ENCODE data around the gene SETDB2.
"Not testable (repeated sequence)": the region's sequence is repeated elsewhere in the genome, so short reads cannot be mapped to it uniquely, and the experiment has no call there.

SETDB2 gene

GRCh38 chr13:49476529-49476928 is 32.5 kb downstream of the SETDB2 start:
- no peak for DNase-seq

DNA sequence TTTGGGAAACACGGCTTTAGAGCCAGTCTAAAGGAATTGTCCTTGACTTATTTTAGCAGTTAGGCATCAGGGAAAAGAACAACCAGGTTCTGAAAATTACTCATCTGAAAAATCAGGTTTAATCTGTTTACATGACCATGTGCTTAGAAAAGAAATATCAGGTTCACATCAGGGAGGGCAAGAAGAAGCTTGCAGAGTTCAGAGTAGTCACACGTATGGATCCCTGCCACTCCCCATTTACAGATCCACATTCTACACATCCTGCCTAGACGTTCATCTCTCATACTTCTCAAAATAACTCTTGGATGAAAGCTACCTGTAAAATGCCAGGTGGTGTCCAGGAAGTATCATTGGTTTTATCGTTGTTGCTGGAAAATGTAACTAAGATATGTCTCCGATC is 37.7 kb downstream of the SETDB2 start:
- no peak for DNase-seq

DNA sequence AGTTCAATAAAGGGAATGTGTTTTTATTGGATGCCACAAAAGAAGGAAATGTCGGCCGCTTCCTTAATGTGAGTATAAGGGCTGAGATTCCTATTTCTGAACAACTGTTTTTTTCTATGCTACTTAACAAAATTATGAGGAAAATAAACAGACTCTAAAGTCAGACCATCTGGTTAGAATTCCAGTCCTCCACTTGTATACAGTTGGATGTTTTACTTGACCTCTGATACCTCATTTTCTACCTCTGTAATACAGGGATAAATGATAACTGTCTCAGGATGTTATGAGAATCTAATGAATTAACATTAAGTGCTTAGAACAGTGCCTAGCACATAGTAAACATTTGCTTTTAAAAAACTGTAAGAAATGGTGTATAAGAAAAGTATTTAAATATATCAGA is 44.5 kb downstream of the SETDB2 start:
- no peak for DNase-seq

DNA sequence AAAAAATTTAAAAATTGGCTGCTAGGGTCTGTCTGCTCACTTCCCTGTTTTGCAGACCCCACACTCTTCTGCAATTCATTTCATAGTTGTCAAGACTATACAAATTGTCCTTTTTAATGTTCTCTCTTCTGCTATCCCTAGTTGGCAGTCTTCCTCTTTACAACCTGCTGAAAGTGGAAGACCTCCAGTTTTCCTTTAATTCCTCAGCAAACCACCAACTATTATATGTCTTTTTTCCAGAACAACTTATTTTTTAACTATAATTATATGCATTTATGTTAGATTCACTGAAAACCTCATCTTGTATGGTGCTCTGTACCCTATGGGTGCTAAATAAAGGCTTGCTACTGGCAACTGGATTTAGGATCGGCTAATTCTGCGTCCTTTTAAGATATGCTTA is 50.6 kb downstream of the SETDB2 start:
- DNase-seq: no peak

GRCh38 chr13:49495783-49496762 is 52.0 kb downstream of the SETDB2 start, which contains the start of gene PHF11:
Gene PHF11 (plus strand): TSS chr13:49495953. CDS start chr13:49496002, 49 bp downstream.
- DNase-seq: peak; percentile 54

DNA sequence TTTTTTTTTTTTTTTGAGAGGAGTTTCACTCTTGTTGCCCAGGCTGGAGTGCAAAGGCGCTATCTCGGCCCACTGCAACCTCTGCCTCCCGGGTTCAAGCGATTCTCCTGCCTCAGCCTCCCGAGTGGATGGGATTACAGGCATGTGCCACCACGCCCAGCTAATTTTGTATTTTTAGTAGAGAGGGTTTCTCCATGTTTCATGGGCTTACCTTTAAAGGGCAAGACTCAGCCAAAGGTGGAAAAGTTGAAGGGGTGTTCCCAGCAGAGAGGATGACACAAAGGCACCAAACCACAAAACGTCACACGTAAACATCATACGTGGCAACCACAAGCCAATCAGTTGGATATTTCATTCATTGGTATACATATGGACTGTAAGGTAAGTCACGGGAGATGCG is 52.8 kb downstream of the SETDB2 start:
- DNase-seq: not testable (repeated sequence)

GRCh38 chr13:49497272-49497671 is 53.2 kb downstream of the SETDB2 start:
- no peak for DNase-seq

- no peak for DNase-seq
These were observed 54.1 kb downstream of the SETDB2 start for GRCh38 chr13:49498206-49498605.

GRCh38 chr13:49499889-49500660 is 56.0 kb downstream of the SETDB2 start:
- DNase-seq: no peak

- DNase-seq: no peak
These were observed 58.9 kb downstream of the SETDB2 start for GRCh38 chr13:49502954-49503353.

- DNase-seq: no peak
These were observed 59.9 kb downstream of the SETDB2 start for GRCh38 chr13:49503951-49504350.

- DNase-seq: no peak
These were observed 68.5 kb downstream of the SETDB2 start for GRCh38 chr13:49512578-49512977.

GRCh38 chr13:49516467-49516866 is 72.4 kb downstream of the SETDB2 start:
- no peak for DNase-seq

DNA sequence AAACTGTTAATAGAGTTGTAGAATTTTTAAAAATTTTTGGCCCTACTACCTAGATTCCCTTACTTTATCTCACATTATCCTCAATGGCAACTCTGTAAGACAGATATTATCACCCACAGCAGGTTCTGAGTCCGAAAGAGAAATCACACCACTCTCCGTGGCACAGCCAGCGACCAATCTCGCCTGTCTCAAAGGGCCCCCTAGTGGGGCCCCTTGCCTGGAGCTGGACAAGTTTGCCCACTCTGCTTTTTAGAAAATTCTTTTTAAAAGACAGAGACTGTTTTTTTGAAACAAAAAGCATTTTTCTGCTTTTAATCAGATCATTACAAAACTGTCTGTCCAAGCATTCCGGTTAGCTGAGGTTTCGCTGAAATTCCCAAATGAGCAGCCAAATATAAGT is 73.4 kb downstream of the SETDB2 start:
- DNase-seq: no peak

- no peak for DNase-seq
These were observed 77.2 kb downstream of the SETDB2 start for GRCh38 chr13:49521224-49521623.

GRCh38 chr13:49524740-49525501 is 80.8 kb downstream of the SETDB2 start:
- DNase-seq: no peak

GRCh38 chr13:49527123-49527522 is 83.0 kb downstream of the SETDB2 start:
- no peak for DNase-seq

DNA sequence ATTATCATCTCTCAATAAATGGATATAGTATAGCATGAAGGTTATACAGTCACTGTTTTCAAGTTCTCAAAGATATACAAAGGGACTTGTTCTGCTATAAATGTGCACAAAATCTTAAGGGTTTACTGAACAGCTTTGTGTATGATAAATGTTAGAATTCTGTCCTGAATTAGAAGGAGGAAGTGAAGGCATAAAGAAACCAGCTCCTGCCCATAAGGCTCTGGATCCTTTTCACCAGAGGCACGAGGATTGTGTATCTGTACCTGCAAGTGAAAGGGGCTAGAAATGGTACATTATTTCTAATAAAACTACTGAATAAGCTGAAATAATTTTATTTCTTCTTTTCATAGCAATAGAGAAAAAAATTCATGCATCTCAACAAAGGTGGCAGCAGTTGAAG is 84.1 kb downstream of the SETDB2 start:
- no peak for DNase-seq

DNA sequence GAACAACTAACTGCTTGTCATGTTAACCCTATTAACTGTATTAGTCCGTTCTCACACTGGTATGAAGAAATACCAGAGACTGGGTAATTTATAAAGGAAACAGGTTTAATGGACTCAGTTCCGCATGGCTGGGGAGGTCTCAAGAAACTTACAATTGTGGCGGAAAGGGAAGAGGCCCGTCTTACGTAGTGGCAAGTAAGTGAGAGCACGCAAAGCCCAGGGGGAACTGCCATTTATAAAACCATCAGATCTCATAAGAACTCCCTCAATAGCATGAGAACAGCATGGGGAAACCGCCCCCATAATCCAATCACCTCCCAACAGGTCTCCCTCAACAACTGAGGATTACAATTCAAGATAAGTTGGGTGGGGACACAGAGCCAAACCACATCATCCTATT is 86.4 kb downstream of the SETDB2 start:
- DNase-seq: no peak

GRCh38 chr13:49532593-49532992 is 88.5 kb downstream of the SETDB2 start:
- no peak for DNase-seq

DNA sequence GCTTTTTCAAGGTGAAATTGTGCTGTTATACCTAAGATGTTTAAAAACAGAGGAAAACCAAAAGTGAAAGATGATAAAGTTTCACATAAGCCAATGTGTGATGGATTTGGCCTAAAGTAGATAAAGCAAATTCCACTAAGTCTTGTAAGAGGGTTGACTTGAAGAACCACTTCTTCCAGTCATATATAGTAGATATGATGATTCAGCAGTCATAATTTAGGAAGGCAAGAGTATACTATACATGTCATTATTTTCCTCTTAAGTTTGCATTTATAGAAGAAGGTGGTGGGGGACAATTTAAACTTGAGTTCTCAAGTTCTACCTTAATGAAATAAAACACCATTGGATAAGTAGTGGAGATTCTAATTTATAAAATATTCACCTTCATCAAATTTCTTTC is 88.9 kb downstream of the SETDB2 start:
- DNase-seq: no peak

DNA sequence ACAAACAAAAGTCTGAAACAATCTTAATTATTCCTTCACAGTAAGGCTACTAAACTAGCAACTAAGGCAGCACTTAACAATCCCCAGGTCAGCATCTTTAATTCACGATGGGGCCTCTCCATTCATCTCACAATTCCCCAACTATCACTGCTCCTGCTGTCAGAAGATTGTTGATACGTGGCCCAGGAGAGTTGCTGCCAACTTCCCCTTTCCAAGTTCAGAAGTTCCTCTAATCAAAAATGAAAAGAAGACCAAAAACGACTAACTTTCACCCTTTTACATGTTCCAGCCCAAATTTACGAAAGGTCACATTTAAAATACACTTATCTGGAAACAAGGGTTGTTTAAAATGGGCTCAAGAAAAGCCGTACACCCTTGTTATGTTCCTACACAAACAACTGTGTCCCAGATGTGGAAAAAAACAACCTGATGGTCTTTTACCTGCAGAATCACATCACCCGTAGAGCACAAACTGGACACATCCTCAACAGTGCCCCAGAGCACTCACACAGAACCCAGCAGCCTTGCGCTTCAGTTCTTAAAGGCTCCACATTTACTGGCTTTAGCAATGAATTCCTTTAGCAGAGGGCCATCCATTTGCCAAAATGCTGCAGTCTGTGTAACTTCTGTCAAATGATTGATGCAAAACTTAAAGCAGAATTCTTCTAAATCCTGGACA is 89.7 kb downstream of the SETDB2 start:
- no peak for DNase-seq

All from NCI-H526 treated with DMSO at 0.1 percent for 48 hours (cell line).